Measurements from ENCODE around the gene FRMD6.
"Not testable (repeated sequence)": the region's sequence is repeated elsewhere in the genome, so short reads cannot be mapped to it uniquely, and the experiment has no call there.

The FRMD6 gene

GRCh38 chr14:51759950-51760349 is 108.2 kb downstream of the FRMD6 start:
- ATAC-seq (ENCODE audit: insufficient read depth, low read depth) (no peak), DNase-seq (no peak)
- Histone ChIP-seq H3K4me1 (ENCODE audit: insufficient read depth, low read length) (peaks cover 20% of the 10 kb centered on the region), H3K4me3 (ENCODE audit: low read depth in 1 of 2, low read length in 2 of 2) (no peak overlapping the region), H3K36me3 (ENCODE audit: insufficient read depth, low read length) (no peaks in the 10 kb centered on the region), H3K4me2 (ENCODE audit: insufficient read depth, low read length) (no peak overlapping the region), H3K27me3 (ENCODE audit: insufficient read depth, low read length, poor library complexity) (no peaks in the 10 kb centered on the region), H3K79me2 (ENCODE audit: insufficient read depth, low read length) (no peaks in the 10 kb centered on the region), H3K9ac (ENCODE audit: low read depth, low read length) (no peak overlapping the region), H2AFZ (ENCODE audit: low read depth, low read length) (no peak overlapping the region), H3K9me3 (ENCODE audit: insufficient read depth, low read length, severe bottlenecking) (no peaks in the 10 kb centered on the region), H4K20me1 (ENCODE audit: insufficient read depth, low read length) (no peaks in the 10 kb centered on the region), H3K27ac (ENCODE audit: low read length) (no peak overlapping the region)
- TF ChIP-seq CTCF (IDR thresholded peaks at IDR 0.05; ENCODE audit: borderline replicate concordance, extremely low read depth, low read length, poor library complexity, severe bottlenecking) (no peak), EZH2 (IDR thresholded peaks at IDR 0.05; ENCODE audit: borderline replicate concordance, low read depth, low read length, severe bottlenecking) (no peak)

GRCh38 chr14:51765726-51766125 is 114.0 kb downstream of the FRMD6 start:
- H3K79me2 ChIP-seq (ENCODE audit: insufficient read depth, low read length); H3K4me2 ChIP-seq (ENCODE audit: insufficient read depth, low read length); H4K20me1 ChIP-seq (ENCODE audit: insufficient read depth, low read length); H3K4me3 ChIP-seq (ENCODE audit: low read depth in 1 of 2, low read length in 2 of 2); H3K9me3 ChIP-seq (ENCODE audit: insufficient read depth, low read length, severe bottlenecking); H3K36me3 ChIP-seq (ENCODE audit: insufficient read depth, low read length); H3K27me3 ChIP-seq (ENCODE audit: insufficient read depth, low read length, poor library complexity); H3K9ac ChIP-seq (ENCODE audit: low read depth, low read length); DNase-seq; ATAC-seq (ENCODE audit: insufficient read depth, low read depth); H2AFZ ChIP-seq (ENCODE audit: low read depth, low read length); H3K27ac ChIP-seq (ENCODE audit: low read length): not testable (repeated sequence)
- peaks cover 25% of the 10 kb centered on the region for H3K4me1 ChIP-seq (ENCODE audit: insufficient read depth, low read length)

- not testable (repeated sequence) for ATAC-seq (ENCODE audit: insufficient read depth, low read depth); H3K36me3 ChIP-seq (ENCODE audit: insufficient read depth, low read length); H3K27me3 ChIP-seq (ENCODE audit: insufficient read depth, low read length, poor library complexity); H3K27ac ChIP-seq (ENCODE audit: low read length); H3K9me3 ChIP-seq (ENCODE audit: insufficient read depth, low read length, severe bottlenecking); DNase-seq; H3K4me2 ChIP-seq (ENCODE audit: insufficient read depth, low read length); H3K9ac ChIP-seq (ENCODE audit: low read depth, low read length); H3K79me2 ChIP-seq (ENCODE audit: insufficient read depth, low read length); H2AFZ ChIP-seq (ENCODE audit: low read depth, low read length); H3K4me3 ChIP-seq (ENCODE audit: low read depth in 1 of 2, low read length in 2 of 2); H4K20me1 ChIP-seq (ENCODE audit: insufficient read depth, low read length)
- peaks cover 25% of the 10 kb centered on the region for H3K4me1 ChIP-seq (ENCODE audit: insufficient read depth, low read length)
Observed at GRCh38 chr14:51766586-51766985, 114.9 kb downstream of the FRMD6 start.

- not testable (repeated sequence) for H3K9ac ChIP-seq (ENCODE audit: low read depth, low read length); H3K27me3 ChIP-seq (ENCODE audit: insufficient read depth, low read length, poor library complexity); H3K4me3 ChIP-seq (ENCODE audit: low read depth in 1 of 2, low read length in 2 of 2); H3K9me3 ChIP-seq (ENCODE audit: insufficient read depth, low read length, severe bottlenecking); H3K79me2 ChIP-seq (ENCODE audit: insufficient read depth, low read length); H4K20me1 ChIP-seq (ENCODE audit: insufficient read depth, low read length); H3K4me2 ChIP-seq (ENCODE audit: insufficient read depth, low read length); ATAC-seq (ENCODE audit: insufficient read depth, low read depth); H3K36me3 ChIP-seq (ENCODE audit: insufficient read depth, low read length); H2AFZ ChIP-seq (ENCODE audit: low read depth, low read length)
- peaks cover 25% of the 10 kb centered on the region for H3K4me1 ChIP-seq (ENCODE audit: insufficient read depth, low read length)
- DNase-seq: peak; percentile 54
- peak overlapping the region; percentile 69 for H3K27ac ChIP-seq (ENCODE audit: low read length)
Observed at GRCh38 chr14:51769261-51769660, 117.6 kb downstream of the FRMD6 start.

- no peak overlapping the region for H3K9ac ChIP-seq (ENCODE audit: low read depth, low read length)
- DNase-seq: peak; percentile 16
Observed at GRCh38 chr14:51774209-51774608, 122.5 kb downstream of the FRMD6 start.

More at GRCh38 chr14:51774209-51774608, 122.5 kb downstream of the FRMD6 start:
- Histone ChIP-seq H4K20me1 (ENCODE audit: insufficient read depth, low read length) (no peaks in the 10 kb centered on the region), H3K4me1 (ENCODE audit: insufficient read depth, low read length) (peaks cover 17% of the 10 kb centered on the region), H3K36me3 (ENCODE audit: insufficient read depth, low read length) (no peaks in the 10 kb centered on the region), H2AFZ (ENCODE audit: low read depth, low read length) (no peak overlapping the region), H3K79me2 (ENCODE audit: insufficient read depth, low read length) (no peaks in the 10 kb centered on the region), H3K4me2 (ENCODE audit: insufficient read depth, low read length) (no peak overlapping the region), H3K27ac (ENCODE audit: low read length) (no peak overlapping the region), H3K27me3 (ENCODE audit: insufficient read depth, low read length, poor library complexity) (no peaks in the 10 kb centered on the region), H3K4me3 (ENCODE audit: low read depth in 1 of 2, low read length in 2 of 2) (no peak overlapping the region), H3K9me3 (ENCODE audit: insufficient read depth, low read length, severe bottlenecking) (no peaks in the 10 kb centered on the region)
- ATAC-seq (ENCODE audit: insufficient read depth, low read depth): no peak
- TF ChIP-seq CTCF (IDR thresholded peaks at IDR 0.05; ENCODE audit: borderline replicate concordance, extremely low read depth, low read length, poor library complexity, severe bottlenecking): no peak
- TF ChIP-seq EZH2 (IDR thresholded peaks at IDR 0.05; ENCODE audit: borderline replicate concordance, low read depth, low read length, severe bottlenecking): no peak

Data from DND-41 (cell line).